A549 treated with CORT108297 at 1 μM for 4 hours (cell line): Measurements from ENCODE around the gene MVB12A. TPM values are rescaled to one million over a fixed set of nuclear protein-coding genes. Genes with fewer than 3 reads are reported as not detected.

ENCODE experiments used
- total RNA-seq: library from RNA; stranded (reverse); fragments of 200-300 nt; extraction: Qiagen RNA extraction; gene quantifications from 5 replicates; pipeline ENCODE4 v1.2.3, GENCODE V29; 2022

Gene MVB12A
- 31.0 to 44.1 TPM (median 43.6 TPM) in 5 replicates for total RNA-seq

GRCh38 chr19:17419621-17420474 lies at the start of gene MVB12A:
Gene MVB12A, plus strand, starts transcription at chr19:17420047. Its CDS starts 89 bp downstream, at chr19:17420136.

GRCh38 chr19:17376935-17377600 lies 42.8 kb upstream of the MVB12A start, which contains the start of gene PLVAP:
Gene PLVAP, minus strand, starts transcription at chr19:17377342. Its CDS starts 54 bp downstream, at chr19:17377288.

GRCh38 chr19:17393914-17394313 lies 25.9 kb upstream of the MVB12A start, which contains the start of gene CCDC194:
Gene CCDC194, minus strand, starts transcription at chr19:17394196. Its CDS starts 38 bp downstream, at chr19:17394158.

GRCh38 chr19:17405250-17406045 lies 14.4 kb upstream of the MVB12A start, which contains the start of gene BST2:
Gene BST2, minus strand, starts transcription at chr19:17405630. Its CDS starts 55 bp downstream, at chr19:17405575.

GRCh38 chr19:17448131-17448967 lies 28.5 kb downstream of the MVB12A start, which contains the start of gene TMEM221:
Gene TMEM221, minus strand, starts transcription at chr19:17448668. Its CDS starts 206 bp downstream, at chr19:17448462.

GRCh38 chr19:17460372-17461230 lies 40.8 kb downstream of the MVB12A start, which contains the start of gene NXNL1:
Gene NXNL1, minus strand, starts transcription at chr19:17460926. Its CDS starts 57 bp downstream, at chr19:17460869.

GRCh38 chr19:17470068-17470841 lies 50.4 kb downstream of the MVB12A start, which contains the start of gene SLC27A1:
Gene SLC27A1, plus strand, starts transcription at chr19:17470524. Its CDS starts 17 bp downstream, at chr19:17470541.

Other genes starting within 250 kb of the MVB12A start
- gene USE1, start 204.7 kb upstream of the MVB12A start, total RNA-seq, result 13.4 to 16.6 TPM (median 15.8 TPM) in 5 replicates
- gene OCEL1, start 193.8 kb upstream of the MVB12A start, total RNA-seq, result 10.5 to 11.7 TPM (median 11.3 TPM) in 5 replicates
- gene NR2F6, start 174.1 kb upstream of the MVB12A start, total RNA-seq, result 28.0 to 66.4 TPM (median 59.8 TPM) in 5 replicates
- gene USHBP1, start 155.3 kb upstream of the MVB12A start, total RNA-seq, result 0.02 to 0.05 TPM in 2 of 5 replicates, not detected in the others
- gene BABAM1, start 152.6 kb upstream of the MVB12A start, total RNA-seq, result 61.0 to 66.7 TPM (median 63.8 TPM) in 5 replicates
- 0.28 to 0.88 TPM (median 0.62 TPM) in 5 replicates for gene ANKLE1, start 138.1 kb upstream of the MVB12A start, total RNA-seq
- 2.2 to 3.9 TPM (median 3.5 TPM) in 5 replicates for gene ABHD8, start 116.6 kb upstream of the MVB12A start, total RNA-seq
- gene MRPL34, start 114.2 kb upstream of the MVB12A start, total RNA-seq, result 57.9 to 102 TPM (median 92.7 TPM) in 5 replicates
- gene DDA1, start 110.5 kb upstream of the MVB12A start, total RNA-seq, result 62.0 to 70.1 TPM (median 65.9 TPM) in 5 replicates
- 2.5 to 5.1 TPM (median 4.4 TPM) in 5 replicates for gene ANO8, start 85.2 kb upstream of the MVB12A start, total RNA-seq
- 16.8 to 24.6 TPM (median 22.4 TPM) in 5 replicates for gene GTPBP3, start 82.5 kb upstream of the MVB12A start, total RNA-seq
- not detected in 5 replicates for gene PLVAP, start 42.7 kb upstream of the MVB12A start, total RNA-seq
- not detected in 5 replicates for gene CCDC194, start 25.9 kb upstream of the MVB12A start, total RNA-seq
- 0.13 to 0.43 TPM in 2 of 5 replicates, not detected in the others for gene BST2, start 14.4 kb upstream of the MVB12A start, total RNA-seq
- 0.58 to 1.1 TPM (median 0.84 TPM) in 5 replicates for gene TMEM221, start 28.6 kb downstream of the MVB12A start, total RNA-seq
- not detected in 5 replicates for gene NXNL1, start 40.9 kb downstream of the MVB12A start, total RNA-seq
- 2.2 to 3.5 TPM (median 3.0 TPM) in 5 replicates for gene SLC27A1, start 50.5 kb downstream of the MVB12A start, total RNA-seq
- gene PGLS, start 91.6 kb downstream of the MVB12A start, total RNA-seq, result 46.3 to 80.6 TPM (median 76.2 TPM) in 5 replicates
- gene COLGALT1, start 135.6 kb downstream of the MVB12A start, total RNA-seq, result 54.8 to 78.8 TPM (median 71.2 TPM) in 5 replicates